ENCODE measurements around the gene TAF11L3.
A peak's percentile ranks its signal among the peaks of the same experiment; 100 is the strongest.
"Not testable (repeated sequence)": the region's sequence is repeated elsewhere in the genome, so short reads cannot be mapped to it uniquely, and the experiment has no call there.

Gene TAF11L3

DNA sequence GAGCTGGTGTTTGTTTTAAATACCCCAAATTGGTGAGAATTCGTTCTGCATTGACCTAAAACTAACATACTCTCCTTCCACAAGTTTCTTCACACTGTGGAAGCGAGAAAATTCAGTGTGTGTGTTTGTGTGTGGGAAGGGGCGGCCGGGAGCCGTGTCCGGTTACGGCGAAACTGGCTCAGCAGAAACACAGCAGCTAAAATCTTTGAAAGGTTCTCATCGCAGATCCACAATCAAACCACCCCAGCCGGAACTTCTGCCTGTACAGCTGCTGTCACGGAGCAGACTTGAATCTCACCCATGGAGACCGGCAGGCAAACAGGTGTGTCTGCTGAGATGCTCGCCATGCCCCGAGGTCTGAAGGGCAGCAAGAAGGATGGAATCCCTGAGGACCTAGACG lies at the start of gene TAF11L3:
Gene TAF11L3, plus strand, starts transcription at position 301 of the 400 bp plus-strand sequence.
- not testable (repeated sequence) for DNase-seq (ENCODE audit: low read depth)

DNA sequence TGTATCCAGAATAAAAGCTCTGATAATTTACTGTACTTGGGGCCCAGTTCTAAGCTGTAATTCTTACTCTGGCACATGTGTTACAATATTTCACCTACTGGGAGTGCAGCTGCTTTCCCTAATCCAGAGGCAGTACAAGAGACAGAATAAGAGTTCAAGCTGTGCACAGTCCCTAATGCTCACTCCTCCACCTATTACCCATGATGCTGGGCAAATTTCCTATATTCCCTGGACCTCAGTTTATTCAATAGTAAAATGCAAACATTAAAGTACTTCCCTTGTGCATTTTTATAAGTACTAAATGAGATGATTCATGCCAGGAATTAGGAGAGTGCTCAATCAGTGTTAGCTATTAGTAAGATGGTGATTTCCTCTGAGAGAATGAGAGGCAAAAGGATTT lies 48.1 kb upstream of the TAF11L3 start:
- DNase-seq (ENCODE audit: low read depth), result no peak

DNA sequence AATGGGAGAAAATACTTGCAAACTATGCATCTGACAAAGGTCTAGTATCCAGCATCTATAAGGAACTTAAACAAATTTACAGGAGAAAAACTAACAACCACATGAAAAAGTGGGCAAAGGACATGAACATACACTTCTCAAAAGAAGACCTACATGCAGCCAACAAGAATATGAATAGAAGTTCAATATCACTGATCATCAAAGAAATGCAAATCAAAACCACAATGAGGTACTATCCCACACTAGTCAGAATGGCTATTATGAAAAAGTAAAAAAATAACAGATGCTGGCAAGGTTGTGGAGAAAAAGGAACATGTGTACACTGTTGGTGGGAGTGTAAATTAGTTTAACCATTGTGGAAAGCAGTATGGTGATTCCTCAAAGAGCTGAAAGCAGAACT lies 43.1 kb upstream of the TAF11L3 start:
- not testable (repeated sequence) for DNase-seq (ENCODE audit: low read depth)

DNA sequence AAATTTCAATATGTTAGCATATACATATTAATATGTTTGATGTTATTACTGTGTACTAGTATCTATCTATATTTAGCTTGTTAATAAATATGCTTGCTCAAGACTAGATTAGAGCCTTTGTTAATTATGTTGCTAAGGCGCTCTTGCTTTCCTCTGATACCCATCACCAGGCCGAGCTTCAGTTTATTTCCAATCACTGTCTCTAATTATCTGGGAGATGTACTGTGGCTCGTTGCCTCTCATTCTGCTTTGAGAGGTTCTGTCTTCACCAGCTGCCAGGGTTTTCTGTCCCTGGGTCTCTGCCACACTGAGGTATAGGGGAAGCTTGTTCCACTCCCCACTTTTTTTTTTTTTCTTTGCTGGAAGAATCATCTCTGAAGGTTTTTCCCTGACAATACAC lies 41.1 kb upstream of the TAF11L3 start:
- DNase-seq (ENCODE audit: low read depth), result no peak

DNA sequence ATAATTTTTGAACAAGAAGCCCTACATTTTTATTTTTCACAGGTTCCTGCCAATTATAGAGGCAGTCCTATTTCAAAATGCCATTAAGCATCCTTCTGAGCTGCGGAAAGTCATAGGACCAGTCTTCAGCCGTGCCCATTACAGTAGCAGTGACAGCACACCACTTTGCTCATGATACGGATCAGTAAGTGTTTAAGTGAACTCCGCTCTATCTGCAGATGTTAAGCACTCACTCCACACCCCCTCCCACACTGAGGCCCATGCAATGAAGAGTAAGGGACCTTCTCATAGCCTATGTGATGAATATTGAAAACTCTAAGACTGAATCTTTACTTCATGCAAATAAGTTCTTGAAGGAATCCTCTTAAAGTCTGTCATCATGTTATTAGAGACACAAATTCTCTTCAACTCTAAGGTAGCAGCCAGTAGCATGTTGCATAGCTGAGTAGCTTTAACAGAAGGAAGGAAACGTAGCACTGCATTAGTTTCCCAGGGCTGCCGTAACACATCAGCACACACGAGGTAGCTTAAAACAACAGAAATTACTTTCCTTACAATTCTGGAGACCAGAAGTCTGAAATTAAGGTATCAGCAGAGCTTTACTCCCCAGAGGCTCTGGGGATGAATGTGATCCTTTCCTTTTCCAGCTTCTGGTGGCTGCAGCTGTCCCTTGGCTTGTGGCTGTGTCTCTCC lies 40.4 kb upstream of the TAF11L3 start:
- DNase-seq (ENCODE audit: low read depth), result no peak

DNA sequence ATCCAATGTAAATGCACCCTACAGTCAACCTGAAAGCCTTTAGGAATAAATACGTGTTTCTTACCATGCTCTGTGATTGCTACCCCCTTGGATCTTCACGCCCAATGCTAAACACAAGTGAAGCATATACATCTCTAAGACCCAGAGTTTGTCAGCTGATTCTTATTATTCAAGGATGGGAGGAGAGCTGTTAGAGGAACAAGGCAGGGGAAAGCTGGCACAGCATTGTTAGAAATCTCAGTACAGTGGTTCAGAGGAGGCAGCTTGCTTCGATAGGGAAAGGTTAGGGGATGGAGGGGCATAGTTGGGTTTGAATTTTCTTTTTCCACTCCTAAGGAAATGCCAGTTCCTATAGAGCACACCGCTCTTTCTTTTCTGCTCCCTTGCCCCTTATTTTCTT lies 36.8 kb upstream of the TAF11L3 start:
- no peak for DNase-seq (ENCODE audit: low read depth)

DNA sequence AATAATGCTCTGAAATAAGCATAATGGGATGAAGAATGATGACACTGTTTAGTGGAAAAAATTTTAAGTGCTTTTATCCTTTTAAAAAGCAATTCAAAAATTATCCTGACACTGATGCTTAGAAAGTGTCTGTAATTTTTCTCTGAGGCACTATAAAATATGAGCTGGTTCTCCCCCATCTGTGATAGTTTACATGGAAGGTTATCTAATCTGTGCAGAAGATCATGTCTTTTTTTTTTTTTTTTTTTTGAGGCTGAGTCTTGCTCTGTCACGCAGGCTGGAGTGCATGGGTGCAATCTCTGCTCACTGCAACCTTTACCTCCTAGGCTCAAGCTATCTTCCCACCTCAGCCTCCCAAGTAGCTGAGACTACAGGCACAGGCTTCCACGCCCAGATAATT lies 35.4 kb upstream of the TAF11L3 start:
- no peak for DNase-seq (ENCODE audit: low read depth)

DNA sequence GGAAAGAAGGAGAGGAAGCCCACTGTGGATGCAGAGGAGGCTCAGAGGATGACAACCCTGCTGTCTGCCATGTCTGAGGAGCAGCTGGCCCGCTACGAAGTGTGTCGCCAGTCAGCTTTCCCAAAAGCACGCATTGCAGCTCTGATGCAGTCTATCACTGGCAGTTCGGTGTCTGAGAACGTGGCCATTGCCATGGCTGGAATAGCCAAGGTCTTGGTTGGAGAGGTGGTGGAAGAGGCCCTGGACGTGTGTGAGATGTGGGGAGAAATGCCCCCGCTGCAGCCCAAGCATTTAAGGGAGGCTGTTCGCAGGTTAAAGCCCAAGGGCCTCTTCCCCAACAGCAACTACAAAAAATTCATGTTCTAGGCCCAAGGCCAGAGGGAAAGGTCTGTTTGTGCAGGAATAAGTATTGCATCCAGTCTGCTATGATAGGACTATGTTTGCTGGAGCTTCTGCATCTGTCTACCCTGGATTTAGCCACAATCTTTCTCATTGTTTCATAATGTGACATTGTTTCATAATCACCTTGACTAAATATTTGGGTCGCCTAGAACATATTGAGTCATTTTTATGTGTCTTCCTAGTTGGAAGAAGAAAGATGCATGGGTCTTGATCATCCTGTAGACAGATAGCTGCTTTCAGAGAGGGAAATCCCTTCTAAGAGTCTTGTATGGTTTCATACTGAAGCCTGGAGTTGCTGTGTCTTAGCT lies 31.5 kb upstream of the TAF11L3 start:
- not testable (repeated sequence) for DNase-seq (ENCODE audit: low read depth)

DNA sequence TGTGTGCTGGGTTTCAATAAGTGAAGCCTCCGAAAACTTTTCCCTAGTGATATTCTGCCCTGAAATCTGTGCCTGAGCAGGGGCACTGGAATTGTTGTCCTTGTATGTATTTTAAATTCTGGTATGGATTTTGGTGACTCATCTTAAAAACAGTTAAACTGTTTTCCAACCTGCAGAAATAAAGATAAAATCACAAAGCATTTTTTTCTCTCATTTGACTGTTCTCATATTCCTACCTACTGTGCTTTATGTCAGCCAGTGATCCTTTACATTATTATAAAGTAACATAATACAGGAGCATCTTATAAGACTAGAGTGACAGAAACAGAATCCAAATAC lies 31.0 kb upstream of the TAF11L3 start:
- DNase-seq (ENCODE audit: low read depth), result no peak

DNA sequence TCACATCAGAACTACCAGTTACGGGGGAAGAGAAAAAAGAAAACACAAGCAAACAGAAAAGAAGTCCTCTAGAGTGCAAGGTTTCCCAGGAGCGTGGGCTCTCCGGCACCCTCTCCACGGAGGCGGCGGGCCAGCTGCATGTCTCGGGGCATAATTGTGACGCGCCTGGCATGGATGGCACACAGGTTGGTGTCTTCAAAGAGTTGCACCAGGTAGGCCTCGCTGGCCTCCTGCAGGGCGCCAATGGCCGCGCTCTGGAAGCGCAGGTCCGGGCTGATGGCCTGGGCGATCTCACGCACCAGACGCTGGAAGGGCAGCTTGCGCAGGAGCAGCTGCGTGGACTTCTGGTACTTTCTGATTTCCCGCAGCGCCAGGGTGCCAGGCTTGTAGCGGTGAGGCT lies 26.9 kb upstream of the TAF11L3 start:
- not testable (repeated sequence) for DNase-seq (ENCODE audit: low read depth)

DNA sequence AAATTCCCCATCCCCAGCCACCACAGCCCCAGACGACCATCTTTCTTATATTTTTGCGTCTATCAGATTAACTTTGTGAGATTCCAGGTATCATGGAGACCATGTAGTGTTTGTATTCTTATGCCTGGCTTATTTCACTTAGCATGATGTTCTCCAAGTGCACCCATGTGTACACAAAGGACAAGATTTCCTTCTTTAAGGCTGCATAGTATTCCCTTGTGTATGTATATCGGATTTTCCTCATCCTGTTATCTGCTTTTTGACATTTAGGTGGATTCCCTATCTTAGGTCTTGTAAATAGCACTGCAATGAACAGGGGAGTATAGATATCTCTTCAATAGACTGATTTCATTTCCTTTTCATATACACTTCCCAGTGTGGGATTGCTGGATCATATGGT lies 25.4 kb upstream of the TAF11L3 start:
- no peak for DNase-seq (ENCODE audit: low read depth)

DNA sequence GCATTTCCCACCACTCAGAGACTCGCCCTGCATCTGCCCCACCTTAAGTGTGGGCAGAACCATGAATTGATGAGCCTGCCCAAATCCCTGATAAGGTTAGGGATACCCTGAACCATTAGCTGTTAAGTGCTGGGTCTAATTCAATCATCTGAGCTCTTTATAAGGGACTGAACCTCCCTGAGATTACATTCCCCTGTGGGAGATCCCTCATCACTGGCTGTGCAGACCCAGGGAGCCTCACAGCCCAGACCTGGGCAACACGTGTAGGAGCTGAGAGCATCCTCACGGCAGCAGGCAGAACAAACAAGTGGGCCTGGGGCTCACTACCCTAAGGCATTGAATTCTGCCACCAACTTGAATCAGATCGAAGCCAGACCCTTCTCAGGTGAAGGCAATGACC lies 20.7 kb upstream of the TAF11L3 start:
- DNase-seq (ENCODE audit: low read depth), result no peak

DNA sequence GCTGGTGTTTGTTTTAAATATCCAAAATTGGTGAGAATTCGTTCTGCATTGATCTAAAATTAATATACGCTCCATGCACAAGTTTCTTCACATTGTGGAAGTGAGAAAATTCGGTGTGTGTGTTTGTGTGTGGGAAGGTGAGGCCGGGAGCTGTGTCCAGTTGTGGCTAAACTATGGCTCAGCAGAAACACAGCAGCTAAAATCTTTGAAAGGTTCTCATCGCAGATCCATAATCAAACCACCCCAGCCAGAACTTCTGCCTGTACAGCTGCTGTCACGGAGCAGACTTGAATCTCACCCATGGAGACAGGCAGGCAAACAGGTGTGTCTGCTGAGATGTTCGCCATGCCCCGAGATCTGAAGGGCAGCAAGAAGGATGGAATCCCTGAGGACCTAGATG lies 20.2 kb upstream of the TAF11L3 start, which contains the start of gene TAF11L2:
Gene TAF11L2, plus strand, starts transcription at position 301 of the 400 bp plus-strand sequence.
- DNase-seq (ENCODE audit: low read depth), result not testable (repeated sequence)

DNA sequence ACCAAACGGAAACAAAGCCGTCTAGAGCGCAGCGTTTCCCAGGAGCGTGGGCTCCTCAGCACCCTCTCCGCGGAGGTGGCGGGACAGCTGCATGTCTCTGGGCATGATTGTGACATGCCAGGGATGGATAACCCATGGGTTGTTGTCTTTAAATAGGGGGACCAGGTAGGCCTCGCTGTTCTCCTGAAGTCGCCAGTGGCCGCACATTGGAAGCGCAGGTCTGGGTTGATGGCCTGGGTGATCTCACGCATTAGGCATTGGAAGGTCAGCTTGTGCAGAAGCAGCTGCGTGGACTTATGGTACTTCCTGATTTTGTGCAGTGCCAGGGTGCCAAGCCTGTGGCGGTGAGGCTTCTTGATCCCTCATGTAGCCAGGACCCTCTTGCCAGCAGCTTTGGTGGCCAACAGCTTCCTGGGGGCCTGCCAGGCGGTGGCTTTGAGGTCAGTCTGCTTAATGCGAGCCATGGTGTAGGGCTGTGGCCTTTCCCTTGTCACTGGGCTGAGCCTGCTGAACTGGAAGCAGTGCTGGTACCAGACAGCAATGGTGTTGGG lies 6.3 kb upstream of the TAF11L3 start:
- DNase-seq (ENCODE audit: low read depth), result no peak

DNA sequence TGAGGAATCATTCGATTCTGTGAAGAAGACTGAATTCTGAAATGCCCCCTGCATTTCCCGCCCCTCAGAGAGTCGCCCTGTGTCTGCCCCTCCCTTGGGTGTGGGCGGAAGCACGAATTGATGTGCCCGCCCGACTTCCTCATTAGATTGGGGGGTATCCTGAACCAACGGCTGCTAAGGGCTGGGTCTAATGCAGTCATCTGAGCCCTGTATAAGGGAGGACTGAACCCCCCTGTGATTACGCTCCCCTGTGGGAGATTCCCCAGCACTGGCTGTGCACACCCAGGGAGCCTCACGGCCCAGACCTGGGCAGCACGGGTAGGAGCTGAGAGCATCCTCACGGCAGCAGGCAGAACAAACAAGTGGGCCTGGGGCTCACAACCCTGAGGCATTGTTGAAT lies 641 bp upstream of the TAF11L3 start:
- DNase-seq (ENCODE audit: low read depth), result not testable (repeated sequence)

DNA sequence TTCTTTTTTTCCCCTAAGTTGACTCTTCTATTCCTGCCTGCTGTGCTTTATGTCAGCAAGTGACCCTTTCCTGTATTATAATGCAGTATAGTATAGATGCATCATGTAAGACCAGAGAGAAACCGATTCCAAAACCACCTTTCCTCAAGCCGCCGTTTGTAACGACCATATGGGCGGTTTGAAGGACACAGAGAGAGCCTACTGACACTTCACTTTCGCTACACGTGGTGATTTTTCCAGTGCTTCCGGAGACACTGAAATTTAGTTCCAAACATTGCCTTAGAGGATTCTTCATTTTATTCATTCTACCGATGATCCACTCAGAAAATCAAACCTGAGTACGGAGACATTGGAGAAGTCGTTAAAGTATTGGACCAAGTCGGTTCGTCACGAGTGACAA lies 1.3 kb downstream of the TAF11L3 start:
- DNase-seq (ENCODE audit: low read depth), result not testable (repeated sequence)

DNA sequence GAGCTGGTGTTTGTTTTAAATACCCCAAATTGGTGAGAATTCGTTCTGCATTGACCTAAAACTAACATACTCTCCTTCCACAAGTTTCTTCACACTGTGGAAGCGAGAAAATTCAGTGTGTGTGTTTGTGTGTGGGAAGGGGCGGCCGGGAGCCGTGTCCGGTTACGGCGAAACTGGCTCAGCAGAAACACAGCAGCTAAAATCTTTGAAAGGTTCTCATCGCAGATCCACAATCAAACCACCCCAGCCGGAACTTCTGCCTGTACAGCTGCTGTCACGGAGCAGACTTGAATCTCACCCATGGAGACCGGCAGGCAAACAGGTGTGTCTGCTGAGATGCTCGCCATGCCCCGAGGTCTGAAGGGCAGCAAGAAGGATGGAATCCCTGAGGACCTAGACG lies 3.3 kb downstream of the TAF11L3 start, which contains the start of gene TAF11L4:
Gene TAF11L4, plus strand, starts transcription at position 301 of the 400 bp plus-strand sequence.
- not testable (repeated sequence) for DNase-seq (ENCODE audit: low read depth)

DNA sequence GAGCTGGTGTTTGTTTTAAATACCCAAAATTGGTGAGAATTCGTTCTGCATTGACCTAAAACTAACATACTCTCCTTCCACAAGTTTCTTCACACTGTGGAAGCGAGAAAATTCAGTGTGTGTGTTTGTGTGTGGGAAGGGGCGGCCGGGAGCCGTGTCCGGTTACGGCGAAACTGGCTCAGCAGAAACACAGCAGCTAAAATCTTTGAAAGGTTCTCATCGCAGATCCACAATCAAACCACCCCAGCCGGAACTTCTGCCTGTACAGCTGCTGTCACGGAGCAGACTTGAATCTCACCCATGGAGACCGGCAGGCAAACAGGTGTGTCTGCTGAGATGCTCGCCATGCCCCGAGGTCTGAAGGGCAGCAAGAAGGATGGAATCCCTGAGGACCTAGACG lies 6.8 kb downstream of the TAF11L3 start, which contains the start of gene TAF11L5:
Gene TAF11L5, plus strand, starts transcription at position 301 of the 400 bp plus-strand sequence.
- not testable (repeated sequence) for DNase-seq (ENCODE audit: low read depth)

DNA sequence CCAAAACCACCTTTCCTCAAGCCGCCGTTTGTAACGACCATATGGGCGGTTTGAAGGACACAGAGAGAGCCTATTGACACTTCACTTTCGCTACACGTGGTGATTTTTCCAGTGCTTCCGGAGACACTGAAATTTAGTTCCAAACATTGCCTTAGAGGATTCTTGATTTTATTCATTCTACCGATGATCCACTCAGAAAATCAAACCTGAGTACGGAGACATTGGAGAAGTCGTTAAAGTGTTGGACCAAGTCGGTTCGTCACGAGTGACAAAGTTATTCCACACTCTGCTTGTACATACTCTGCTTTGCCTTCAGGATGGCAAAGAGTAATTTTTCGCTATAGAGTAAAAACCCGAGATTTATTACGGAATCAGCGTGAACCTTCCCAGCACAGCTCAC lies 8.3 kb downstream of the TAF11L3 start:
- DNase-seq (ENCODE audit: low read depth), result peak; percentile 7

DNA sequence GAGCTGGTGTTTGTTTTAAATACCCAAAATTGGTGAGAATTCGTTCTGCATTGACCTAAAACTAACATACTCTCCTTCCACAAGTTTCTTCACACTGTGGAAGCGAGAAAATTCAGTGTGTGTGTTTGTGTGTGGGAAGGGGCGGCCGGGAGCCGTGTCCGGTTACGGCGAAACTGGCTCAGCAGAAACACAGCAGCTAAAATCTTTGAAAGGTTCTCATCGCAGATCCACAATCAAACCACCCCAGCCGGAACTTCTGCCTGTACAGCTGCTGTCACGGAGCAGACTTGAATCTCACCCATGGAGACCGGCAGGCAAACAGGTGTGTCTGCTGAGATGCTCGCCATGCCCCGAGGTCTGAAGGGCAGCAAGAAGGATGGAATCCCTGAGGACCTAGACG lies 10.2 kb downstream of the TAF11L3 start, which contains the start of gene TAF11L6:
Gene TAF11L6, plus strand, starts transcription at position 301 of the 400 bp plus-strand sequence.
- DNase-seq (ENCODE audit: low read depth), result not testable (repeated sequence)
